ENCODE data around the gene ATXN10.

GRCh38 chr22:45677063-45677462 lies 5.4 kb downstream of the ATXN10 start:
- TF ChIP-seq, protein P1, sequence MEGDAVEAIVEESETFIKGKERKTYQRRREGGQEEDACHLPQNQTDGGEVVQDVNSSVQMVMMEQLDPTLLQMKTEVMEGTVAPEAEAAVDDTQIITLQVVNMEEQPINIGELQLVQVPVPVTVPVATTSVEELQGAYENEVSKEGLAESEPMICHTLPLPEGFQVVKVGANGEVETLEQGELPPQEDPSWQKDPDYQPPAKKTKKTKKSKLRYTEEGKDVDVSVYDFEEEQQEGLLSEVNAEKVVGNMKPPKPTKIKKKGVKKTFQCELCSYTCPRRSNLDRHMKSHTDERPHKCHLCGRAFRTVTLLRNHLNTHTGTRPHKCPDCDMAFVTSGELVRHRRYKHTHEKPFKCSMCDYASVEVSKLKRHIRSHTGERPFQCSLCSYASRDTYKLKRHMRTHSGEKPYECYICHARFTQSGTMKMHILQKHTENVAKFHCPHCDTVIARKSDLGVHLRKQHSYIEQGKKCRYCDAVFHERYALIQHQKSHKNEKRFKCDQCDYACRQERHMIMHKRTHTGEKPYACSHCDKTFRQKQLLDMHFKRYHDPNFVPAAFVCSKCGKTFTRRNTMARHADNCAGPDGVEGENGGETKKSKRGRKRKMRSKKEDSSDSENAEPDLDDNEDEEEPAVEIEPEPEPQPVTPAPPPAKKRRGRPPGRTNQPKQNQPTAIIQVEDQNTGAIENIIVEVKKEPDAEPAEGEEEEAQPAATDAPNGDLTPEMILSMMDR (conservative IDR thresholded peaks at IDR 0.05), result no peak
- TF ChIP-seq ZFX (IDR thresholded peaks at IDR 0.05), result no peak
